HT-29 (cell line): ENCODE measurements around the gene AGAP5. TPM values are rescaled to one million over a fixed set of nuclear protein-coding genes. Genes with fewer than 3 reads are reported as not detected.

ENCODE experiments used
- DNase-seq: peaks from one replicate; pipeline ENCODE4 v3.0.0-alpha.2; 2015; ENCODE audit warnings: low spot score
- total RNA-seq: library from RNA; depleted of rRNA; stranded (reverse); fragments of >200 nt; shearing (Covaris generic); gene quantifications from 2 replicates; pipeline ENCODE4 v1.2.3, GENCODE V29; 2014

The AGAP5 gene
- total RNA-seq, 1 experiment from 2014 or later: 1.1 TPM

GRCh38 chr10:73655990-73656298 lies 42.0 kb downstream of the AGAP5 start, which contains the start of gene SYNPO2L:
Gene SYNPO2L (minus strand): TSS chr10:73656029. CDS start chr10:73655922, 107 bp downstream.
- DNase-seq: no peak

GRCh38 chr10:73655257-73655989 lies 42.5 kb downstream of the AGAP5 start:
- DNase-seq: no peak

DNA sequence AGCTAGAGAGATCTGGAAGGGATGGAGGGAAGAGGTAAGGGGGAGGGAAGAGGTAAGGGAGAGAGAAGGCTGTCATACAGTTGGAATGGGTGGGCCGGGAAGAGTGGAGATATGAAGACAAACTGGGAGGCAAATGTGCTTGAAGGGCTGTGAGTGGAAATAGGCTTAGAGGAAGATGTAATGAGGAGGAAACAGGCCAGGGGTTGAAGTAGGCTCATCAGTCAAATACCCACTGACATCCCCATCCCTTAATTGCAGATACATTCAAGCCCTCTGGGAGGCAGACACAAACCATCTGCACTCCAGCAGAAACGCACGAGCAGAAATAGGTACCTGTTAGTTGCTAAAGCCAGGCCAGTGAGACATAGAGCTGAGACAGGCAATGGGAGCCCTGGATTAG lies 44.2 kb downstream of the AGAP5 start:
- peak; percentile 26 for DNase-seq

DNA sequence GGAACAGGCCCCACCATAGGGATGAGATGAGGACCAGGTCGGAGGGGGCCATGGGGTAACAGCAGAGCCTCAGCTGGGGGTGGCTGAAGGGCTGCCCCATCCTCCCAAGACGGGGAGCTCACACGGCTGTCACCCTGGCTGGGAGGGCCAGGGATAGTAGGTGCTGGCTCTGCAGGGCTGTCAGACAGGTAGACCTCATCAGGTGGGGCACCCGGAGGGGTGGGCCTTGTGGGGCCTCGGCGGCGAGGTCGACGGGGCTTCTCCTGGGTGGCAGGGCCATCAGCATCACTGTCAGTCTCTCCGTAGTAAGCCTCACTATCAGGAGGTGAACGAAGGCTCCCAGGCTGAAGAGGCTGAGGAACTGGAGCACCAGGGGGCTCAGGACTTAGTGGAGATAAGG lies 44.7 kb downstream of the AGAP5 start:
- DNase-seq: no peak

DNA sequence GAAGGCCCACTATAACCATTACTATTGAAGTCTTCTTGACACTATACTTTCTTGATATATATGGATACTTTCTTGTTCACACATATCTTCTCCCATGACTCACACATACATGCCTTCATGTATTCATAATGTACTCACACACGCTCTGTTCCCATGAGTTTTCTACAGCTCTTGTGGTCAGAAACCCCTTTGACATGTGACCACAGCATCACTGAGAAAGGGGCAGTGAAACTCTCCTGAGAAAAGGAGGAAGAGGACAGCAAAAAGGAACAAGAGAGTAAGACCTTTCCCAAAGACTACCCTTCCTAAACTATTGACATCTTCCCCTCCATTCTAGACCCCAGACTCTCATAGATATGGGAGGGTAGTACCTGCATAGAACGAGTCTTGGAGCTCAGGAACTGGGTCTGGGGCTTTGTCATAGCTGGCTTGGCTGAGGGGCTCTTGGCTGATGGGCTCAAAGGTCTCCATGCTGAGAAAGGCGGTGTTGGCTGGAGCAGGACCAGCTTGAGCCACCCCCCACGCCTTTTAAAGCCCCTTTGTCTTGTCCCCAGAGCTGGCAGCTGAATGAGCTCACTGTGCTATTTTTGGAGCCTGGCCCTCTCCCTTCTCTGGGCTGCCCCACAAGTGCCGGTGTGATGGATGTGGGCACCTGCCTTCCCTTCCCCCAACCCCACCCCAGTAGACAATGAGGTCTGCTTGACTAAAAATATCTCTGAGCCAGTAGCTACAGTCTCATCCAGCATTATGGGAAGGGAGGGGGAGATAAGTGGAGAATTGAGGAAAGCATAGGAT lies 47.2 kb downstream of the AGAP5 start:
- DNase-seq: no peak

DNA sequence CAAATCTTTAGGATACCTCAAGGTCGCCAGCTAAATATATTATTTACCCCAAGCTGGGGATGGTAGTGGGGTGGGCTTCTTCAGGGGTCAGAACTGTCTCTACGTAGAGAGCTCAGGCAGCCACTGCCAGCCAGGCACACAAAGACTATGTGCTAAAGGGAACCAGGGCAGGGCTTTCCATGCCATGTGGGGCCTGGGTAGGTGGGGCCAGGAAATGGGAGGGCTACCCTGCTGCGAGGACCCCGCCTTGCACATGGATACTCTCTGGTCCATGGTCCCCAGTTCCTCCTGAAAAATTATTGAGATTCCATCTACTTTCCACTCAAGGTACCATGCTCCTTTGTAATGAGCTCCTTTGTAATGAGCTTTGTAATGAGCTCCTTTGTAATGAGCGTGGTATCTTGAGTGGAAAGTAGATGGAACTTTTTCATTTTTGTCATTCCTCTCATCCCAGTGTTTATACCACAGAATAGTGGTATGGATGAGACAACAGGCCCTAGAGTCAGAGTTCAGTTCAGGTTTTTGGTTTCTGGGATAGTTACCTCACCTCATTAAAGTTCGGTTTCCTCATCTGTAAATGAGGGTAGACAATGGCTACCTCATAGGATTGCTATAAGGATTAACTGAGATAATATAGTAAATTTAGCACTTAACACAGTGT lies 47.9 kb downstream of the AGAP5 start:
- no peak for DNase-seq

DNA sequence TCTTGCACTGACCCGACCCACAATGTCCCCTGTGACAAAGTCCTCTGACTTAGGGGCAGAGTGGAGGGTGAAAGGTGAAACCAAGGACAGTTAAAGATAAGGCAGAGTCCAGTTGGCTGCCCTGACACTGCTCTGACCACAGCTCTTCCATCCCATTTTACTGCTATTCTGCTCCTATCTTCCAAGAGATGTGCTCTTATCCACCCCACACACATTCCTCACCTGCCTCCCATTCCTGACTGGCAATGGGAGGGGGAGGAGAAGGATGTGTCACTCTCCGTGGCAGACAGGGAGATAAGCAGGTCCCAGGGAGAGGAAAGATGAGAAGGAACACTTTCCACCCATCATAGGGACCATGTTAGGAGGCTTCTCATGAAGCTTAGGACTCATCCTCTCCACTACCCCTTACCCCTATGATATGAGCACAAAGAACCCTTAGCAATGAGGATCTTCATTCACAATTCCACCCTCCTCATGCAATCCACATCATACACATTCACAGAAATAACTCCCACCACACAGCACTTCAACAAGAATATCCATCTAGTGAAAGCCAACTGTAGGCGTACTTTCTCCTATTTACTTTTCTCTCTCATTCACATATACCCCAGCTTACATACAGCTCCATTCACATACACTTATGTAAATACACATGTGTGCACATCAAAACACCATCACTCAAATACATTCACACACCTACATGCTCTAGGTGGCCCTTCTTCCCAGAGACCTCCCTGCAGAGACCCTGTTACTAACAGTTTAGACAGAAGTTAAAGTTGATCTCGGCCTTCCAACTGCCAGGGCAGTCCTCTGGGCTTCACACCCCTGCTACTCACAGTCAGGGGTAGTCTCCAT lies 48.7 kb downstream of the AGAP5 start:
- no peak for DNase-seq

- no peak for DNase-seq
Observed at GRCh38 chr10:73647875-73648651, 49.8 kb downstream of the AGAP5 start.

DNA sequence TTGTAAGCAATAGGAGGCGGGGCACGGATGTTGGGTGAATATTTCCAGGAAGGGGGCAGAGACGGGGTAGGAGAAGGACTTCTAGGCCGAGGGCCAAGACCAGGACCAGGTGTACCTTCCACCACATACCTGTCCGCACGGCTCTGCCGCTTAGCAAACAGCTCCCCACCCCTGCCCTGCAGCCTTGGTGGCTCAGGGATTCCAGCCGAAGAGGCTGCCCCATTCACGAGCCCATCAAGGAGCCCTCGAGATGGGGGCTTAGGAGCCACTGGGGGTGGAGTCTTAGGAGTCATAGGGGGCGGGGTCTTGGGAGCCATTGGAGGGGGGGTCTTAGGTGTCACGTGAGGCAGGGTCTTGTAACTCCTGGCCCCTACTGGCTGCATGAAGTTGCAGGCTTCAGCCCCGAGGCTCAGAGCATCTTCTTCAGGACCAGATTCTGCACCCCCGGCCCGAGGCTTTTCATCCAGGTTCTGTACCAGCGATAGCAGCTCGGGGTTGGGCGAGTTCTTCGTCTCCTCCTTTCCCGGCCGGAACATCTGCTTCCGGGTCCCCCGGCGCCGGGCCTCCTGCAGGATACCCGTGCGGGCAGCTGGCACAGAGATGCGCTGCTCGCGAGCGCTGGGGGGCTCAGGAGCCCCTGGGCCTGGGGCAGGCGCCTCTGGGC lies 50.6 kb downstream of the AGAP5 start:
- DNase-seq: peak; percentile 25

DNA sequence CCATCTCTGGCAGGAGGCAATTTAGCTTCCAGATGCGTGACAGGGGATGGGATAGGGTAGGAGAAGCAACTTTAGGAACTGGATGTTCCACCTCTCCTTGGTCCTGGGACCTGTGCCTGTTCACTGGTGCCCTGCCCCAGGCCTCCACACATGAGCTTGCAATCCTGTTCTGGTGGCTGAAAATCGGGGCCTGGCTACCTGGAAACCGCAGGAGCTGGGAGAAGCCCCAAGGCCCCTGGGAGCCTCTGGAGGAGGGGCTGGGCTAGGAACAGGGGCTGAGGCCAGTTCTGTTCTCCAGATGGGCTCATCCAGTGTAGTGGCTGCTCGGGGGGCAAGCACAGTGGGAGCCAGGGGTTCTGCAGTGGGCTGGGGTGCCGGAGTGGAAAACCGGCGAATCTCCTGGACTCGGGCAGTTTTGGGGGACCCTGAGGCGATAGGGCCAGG lies 51.3 kb downstream of the AGAP5 start:
- DNase-seq: no peak

GRCh38 chr10:73645251-73645650 lies 52.7 kb downstream of the AGAP5 start:
- no peak for DNase-seq

DNA sequence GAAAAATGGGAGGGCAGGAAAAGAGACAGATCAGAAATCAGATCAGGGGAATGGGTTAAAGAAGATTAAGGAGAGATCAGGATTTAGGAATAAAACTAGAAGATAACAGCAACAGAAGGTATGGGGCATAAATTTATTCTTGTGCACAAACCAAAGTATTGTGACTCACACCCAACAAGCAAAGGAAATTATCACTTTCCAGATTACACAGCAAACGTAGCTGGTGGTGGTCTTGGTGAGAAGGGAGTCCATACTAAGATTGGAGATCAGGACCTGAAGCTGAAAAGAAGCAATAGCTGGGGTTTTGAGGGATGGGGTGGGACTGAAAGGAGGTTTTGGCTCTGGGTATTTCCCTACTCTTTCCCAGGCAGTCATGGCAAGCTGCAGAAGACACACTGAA lies 53.1 kb downstream of the AGAP5 start:
- no peak for DNase-seq

GRCh38 chr10:73644015-73644743 lies 53.7 kb downstream of the AGAP5 start:
- peak; percentile 82 for DNase-seq

DNA sequence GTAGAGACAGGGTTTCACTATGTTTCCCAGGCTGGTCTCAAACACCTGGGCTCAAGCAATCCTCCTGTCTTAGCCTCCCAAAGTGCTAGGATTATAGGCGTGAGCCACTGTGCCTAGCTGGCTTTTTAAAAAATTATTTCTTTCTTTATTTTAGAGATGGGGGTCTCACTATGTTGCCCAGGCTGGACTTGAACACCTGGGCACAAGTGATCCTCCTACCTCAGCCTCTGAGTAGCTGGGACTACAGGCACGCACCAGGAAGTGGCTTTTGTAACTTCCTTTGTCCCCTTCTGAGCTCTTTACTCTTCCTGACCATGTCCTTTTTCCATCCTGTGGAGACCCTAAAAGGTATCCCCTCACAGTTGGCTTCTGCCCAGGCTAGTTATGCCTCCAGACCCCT lies 54.5 kb downstream of the AGAP5 start:
- no peak for DNase-seq

- DNase-seq: no peak
Observed at GRCh38 chr10:73641328-73642060, 56.4 kb downstream of the AGAP5 start, which contains the start of gene MYOZ1. Gene MYOZ1 (minus strand): TSS chr10:73641474. CDS start chr10:73640017, 1,457 bp downstream.

DNA sequence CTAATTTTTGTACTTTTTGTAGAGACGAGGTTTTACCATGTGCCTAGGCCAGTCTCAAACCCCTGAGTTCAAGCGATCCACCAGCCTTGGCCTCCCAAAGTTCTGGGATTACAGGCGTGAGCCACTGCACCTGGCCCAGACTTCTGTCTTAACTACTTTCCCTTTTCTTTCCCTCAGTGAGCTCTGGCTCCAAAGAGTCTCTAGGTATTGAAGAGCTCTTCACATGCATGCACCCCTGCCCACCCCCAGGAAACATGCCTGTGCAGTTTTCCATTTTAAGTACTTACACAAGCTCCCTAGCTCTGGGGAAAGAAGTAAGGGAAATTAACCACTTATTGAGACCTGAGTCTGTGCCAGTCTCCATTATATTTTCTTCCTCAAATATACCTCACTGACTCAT lies 58.6 kb downstream of the AGAP5 start:
- DNase-seq: no peak

DNA sequence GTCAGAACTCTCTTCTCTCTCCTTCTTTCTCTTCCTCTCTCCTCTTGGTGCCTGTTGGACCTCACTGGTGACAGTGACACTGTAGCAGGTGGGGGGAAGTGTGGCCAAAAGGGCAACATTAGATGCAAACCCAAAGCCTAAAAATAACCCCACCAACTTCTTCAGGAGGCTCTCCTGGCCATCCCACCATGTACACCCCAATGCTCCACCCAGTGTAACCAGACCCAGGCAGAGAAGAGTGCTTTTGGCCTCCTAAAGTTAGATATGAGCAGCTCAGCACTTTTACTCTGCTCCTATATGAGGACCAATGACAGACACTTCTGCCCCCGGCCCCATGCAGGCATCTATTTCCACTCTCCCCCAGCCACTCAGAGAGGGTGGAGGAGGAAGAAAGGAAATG lies 62.1 kb downstream of the AGAP5 start:
- no peak for DNase-seq

- DNase-seq: no peak
Observed at GRCh38 chr10:73634421-73634820, 63.5 kb downstream of the AGAP5 start.

- no peak for DNase-seq
Observed at GRCh38 chr10:73629165-73629564, 68.7 kb downstream of the AGAP5 start.
